ENCODE data around the gene SGTA. TPM values are rescaled to one million over a fixed set of nuclear protein-coding genes. Genes with fewer than 3 reads are reported as not detected.

SGTA gene
- total and polyA plus RNA-seq, 2 of the 13 experiments (the other 11 are each of a cell fraction or from before 2014, with no cell fraction given): 43.9 to 47.4 TPM

DNA sequence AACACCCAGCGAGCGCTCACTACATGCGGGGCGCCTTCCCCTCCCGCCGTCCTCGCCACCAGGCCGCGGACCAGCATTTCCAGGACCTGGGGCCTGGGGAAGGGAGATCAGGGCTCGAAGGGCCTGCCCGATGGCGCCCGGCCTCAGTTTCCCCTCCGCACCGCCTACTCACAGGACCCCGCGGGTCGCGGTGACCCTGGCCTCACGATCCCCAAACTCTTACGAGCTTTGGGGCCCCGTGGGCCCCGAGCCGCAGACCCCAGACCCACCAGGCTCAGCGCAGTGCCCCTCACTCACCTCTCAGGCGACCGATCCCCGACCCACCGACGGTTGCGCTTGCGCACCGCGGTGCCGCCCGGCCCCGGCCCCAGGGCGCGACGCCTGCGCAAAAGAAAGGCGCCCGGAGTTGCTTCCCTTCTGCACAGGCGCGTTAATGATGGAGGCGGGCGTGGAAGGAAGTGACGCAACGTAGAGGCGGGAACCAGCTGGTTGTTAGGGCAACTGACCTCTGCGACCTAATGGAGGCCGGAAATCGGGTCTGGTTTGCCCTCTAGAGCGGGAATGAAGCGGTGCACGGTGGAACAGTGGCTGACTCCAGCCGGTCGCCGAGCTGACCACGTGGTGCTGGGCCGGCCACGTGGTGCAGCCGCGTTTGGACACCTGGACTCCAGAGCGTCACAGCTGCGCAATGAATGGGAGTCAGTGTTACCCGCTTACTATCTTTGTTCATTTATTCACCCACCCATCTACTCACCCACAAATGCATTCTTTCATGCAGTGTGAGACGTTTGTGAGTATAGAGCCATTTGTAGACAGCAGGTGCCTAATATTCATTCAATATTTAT is at the start of gene SGTA (continued):
- TF ChIP-seq, protein P1, sequence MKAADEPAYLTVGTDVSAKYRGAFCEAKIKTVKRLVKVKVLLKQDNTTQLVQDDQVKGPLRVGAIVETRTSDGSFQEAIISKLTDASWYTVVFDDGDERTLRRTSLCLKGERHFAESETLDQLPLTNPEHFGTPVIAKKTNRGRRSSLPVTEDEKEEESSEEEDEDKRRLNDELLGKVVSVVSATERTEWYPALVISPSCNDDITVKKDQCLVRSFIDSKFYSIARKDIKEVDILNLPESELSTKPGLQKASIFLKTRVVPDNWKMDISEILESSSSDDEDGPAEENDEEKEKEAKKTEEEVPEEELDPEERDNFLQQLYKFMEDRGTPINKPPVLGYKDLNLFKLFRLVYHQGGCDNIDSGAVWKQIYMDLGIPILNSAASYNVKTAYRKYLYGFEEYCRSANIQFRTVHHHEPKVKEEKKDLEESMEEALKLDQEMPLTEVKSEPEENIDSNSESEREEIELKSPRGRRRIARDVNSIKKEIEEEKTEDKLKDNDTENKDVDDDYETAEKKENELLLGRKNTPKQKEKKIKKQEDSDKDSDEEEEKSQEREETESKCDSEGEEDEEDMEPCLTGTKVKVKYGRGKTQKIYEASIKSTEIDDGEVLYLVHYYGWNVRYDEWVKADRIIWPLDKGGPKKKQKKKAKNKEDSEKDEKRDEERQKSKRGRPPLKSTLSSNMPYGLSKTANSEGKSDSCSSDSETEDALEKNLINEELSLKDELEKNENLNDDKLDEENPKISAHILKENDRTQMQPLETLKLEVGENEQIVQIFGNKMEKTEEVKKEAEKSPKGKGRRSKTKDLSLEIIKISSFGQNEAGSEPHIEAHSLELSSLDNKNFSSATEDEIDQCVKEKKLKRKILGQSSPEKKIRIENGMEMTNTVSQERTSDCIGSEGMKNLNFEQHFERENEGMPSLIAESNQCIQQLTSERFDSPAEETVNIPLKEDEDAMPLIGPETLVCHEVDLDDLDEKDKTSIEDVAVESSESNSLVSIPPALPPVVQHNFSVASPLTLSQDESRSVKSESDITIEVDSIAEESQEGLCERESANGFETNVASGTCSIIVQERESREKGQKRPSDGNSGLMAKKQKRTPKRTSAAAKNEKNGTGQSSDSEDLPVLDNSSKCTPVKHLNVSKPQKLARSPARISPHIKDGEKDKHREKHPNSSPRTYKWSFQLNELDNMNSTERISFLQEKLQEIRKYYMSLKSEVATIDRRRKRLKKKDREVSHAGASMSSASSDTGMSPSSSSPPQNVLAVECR (CRISPR knock-in tag; IDR thresholded peaks at IDR 0.05; ENCODE audit: borderline replicate concordance): peak; percentile 99
- TF ChIP-seq PRMT3 (CRISPR knock-in tag; IDR thresholded peaks at IDR 0.05; ENCODE audit: borderline replicate concordance, low read depth) (peak; percentile 98; the same call in 1 of the 2 replicates), KLF9 (CRISPR knock-in tag; IDR thresholded peaks at IDR 0.05; ENCODE audit: low read depth) (peak; percentile 87; the same call in 1 of the 2 replicates), ZNF569 (CRISPR knock-in tag; IDR thresholded peaks at IDR 0.05; ENCODE audit: borderline replicate concordance) (0 out of 2 replicates have a peak, but pooled peaks have one; percentile 87), BRCA1 (CRISPR knock-in tag; IDR thresholded peaks at IDR 0.05) (peak; percentile 96; the same call in 1 of the 2 replicates), IRF2 (CRISPR knock-in tag; IDR thresholded peaks at IDR 0.05) (peak; percentile 89), ZNF850 (CRISPR knock-in tag; conservative IDR thresholded peaks at IDR 0.05) (no peak), SMAD9 (CRISPR knock-in tag; IDR thresholded peaks at IDR 0.05) (peak; percentile 95), ZNF703 (CRISPR knock-in tag; IDR thresholded peaks at IDR 0.05; ENCODE audit: borderline replicate concordance) (no peak), HNRNPLL (IDR thresholded peaks at IDR 0.05; ENCODE audit: low read depth, low read length, poor library complexity, severe bottlenecking) (peak; percentile 89), ZNF33A (CRISPR knock-in tag; IDR thresholded peaks at IDR 0.05; ENCODE audit: borderline replicate concordance) (no peak), ZNF616 (CRISPR knock-in tag; IDR thresholded peaks at IDR 0.05; ENCODE audit: low read depth) (peak; percentile 96), SMYD3 (CRISPR knock-in tag; IDR thresholded peaks at IDR 0.05) (peak; percentile 86; the same call in 1 of the 2 replicates), ZNF3 (CRISPR knock-in tag; IDR thresholded peaks at IDR 0.05) (no peak), ZMYM3 (CRISPR knock-in tag; IDR thresholded peaks at IDR 0.05) (no peak), ZNF589 (CRISPR knock-in tag; conservative IDR thresholded peaks at IDR 0.05) (peak; percentile 95), ZNF260 (CRISPR knock-in tag; IDR thresholded peaks at IDR 0.05; ENCODE audit: borderline replicate concordance, low read depth) (no peak), PAWR (CRISPR knock-in tag; IDR thresholded peaks at IDR 0.05; ENCODE audit: borderline replicate concordance) (no peak), RARG (CRISPR knock-in tag; IDR thresholded peaks at IDR 0.05; ENCODE audit: low read depth) (no peak)
- TF ChIP-seq, protein P2, sequence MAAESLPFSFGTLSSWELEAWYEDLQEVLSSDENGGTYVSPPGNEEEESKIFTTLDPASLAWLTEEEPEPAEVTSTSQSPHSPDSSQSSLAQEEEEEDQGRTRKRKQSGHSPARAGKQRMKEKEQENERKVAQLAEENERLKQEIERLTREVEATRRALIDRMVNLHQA (CRISPR knock-in tag; IDR thresholded peaks at IDR 0.05): no peak
- TF ChIP-seq, protein P3, sequence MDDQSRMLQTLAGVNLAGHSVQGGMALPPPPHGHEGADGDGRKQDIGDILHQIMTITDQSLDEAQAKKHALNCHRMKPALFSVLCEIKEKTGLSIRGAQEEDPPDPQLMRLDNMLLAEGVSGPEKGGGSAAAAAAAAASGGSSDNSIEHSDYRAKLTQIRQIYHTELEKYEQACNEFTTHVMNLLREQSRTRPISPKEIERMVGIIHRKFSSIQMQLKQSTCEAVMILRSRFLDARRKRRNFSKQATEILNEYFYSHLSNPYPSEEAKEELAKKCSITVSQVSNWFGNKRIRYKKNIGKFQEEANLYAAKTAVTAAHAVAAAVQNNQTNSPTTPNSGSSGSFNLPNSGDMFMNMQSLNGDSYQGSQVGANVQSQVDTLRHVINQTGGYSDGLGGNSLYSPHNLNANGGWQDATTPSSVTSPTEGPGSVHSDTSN (CRISPR knock-in tag; IDR thresholded peaks at IDR 0.05; ENCODE audit: borderline replicate concordance): peak; percentile 89; the same call in 1 of the 2 replicates
- TF ChIP-seq, protein P4, sequence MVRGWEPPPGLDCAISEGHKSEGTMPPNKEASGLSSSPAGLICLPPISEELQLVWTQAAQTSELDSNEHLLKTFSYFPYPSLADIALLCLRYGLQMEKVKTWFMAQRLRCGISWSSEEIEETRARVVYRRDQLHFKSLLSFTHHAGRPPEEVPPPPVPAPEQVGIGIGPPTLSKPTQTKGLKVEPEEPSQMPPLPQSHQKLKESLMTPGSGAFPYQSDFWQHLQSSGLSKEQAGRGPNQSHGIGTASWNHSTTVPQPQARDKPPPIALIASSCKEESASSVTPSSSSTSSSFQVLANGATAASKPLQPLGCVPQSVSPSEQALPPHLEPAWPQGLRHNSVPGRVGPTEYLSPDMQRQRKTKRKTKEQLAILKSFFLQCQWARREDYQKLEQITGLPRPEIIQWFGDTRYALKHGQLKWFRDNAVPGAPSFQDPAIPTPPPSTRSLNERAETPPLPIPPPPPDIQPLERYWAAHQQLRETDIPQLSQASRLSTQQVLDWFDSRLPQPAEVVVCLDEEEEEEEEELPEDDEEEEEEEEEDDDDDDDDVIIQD (CRISPR knock-in tag; IDR thresholded peaks at IDR 0.05; ENCODE audit: low read depth): peak; percentile 80; the same call in 1 of the 2 replicates

Measured in HepG2 (cell line).